Endothelial cell of umbilical vein (primary cell): ENCODE data around the gene SETD6. TPM values are rescaled to one million over a fixed set of nuclear protein-coding genes. Genes with fewer than 3 reads are reported as not detected.
"Not testable (repeated sequence)": the region's sequence is repeated elsewhere in the genome, so short reads cannot be mapped to it uniquely, and the experiment has no call there.

Source experiments
- BruUV-seq: library from RNA; stranded (reverse); fragments of 400-500 nt; replicated peaks from 2 replicates; lab custom pipeline; 2021; lab: Mats Ljungman, UMichigan
- CTCF ChIA-PET: fragments of 300-600, 350-600 bp; sonication (Branson Sonifier 250); formaldehyde crosslinking; loops from one replicate; lab custom pipeline; 2021; ENCODE audit warnings: antibody characterized with exemption, inconsistent platforms; lab: Charles Lee
- POLR2A ChIA-PET: fragments of 300-600, 350-600 bp; sonication (Branson Sonifier 250); formaldehyde crosslinking; loops from one replicate; lab custom pipeline; 2021; ENCODE audit warnings: antibody characterized with exemption, inconsistent platforms; lab: Charles Lee
- DNase-seq: peaks from one replicate; pipeline ENCODE4 v3.0.0-alpha.2; 2011; ENCODE audit warnings: low read depth, low spot score
- FAIRE-seq: peaks from 2 replicates; lab custom pipeline; 2011; peaks lifted over from hg19 to GRCh38; lab: Jason Lieb, UNC
- H2AFZ ChIP-seq: 2 replicates; pipeline ENCODE4 v1.6.0; 2012; ENCODE audit warnings: low read depth, low read length, control low read depth, inconsistent platforms
- H3K27ac ChIP-seq: 2 replicates; pipeline ENCODE4 v1.5.1; 2011; ENCODE audit warnings: low read depth, mild to moderate bottlenecking, control low read depth, low read length, moderate library complexity; ENCODE audit not compliant: insufficient read depth
- H3K27me3 ChIP-seq, 2 experiments: 2 replicates each; pipeline versions ENCODE4 v1.6.0 to v1.6.1; 2011; ENCODE audit warnings: low read length in 2 of 2, mixed read lengths in 1 of 2; ENCODE audit not compliant: control insufficient read depth in 2 of 2, insufficient read depth in 2 of 2
- H3K36me3 ChIP-seq, 2 experiments: 2 replicates in 1 of 2; 3 replicates in 1 of 2; pipeline ENCODE4 v1.5.1; 2011; ENCODE audit warnings: low read length in 2 of 2, mild to moderate bottlenecking in 1 of 2, moderate library complexity in 1 of 2; ENCODE audit not compliant: control insufficient read depth in 2 of 2, insufficient read depth in 2 of 2; ENCODE audit errors: extremely low read depth in 1 of 2
- H3K4me1 ChIP-seq: 3 replicates; pipeline ENCODE4 v1.5.1; 2011; ENCODE audit warnings: mild to moderate bottlenecking, low read length; ENCODE audit not compliant: control insufficient read depth, insufficient read depth; ENCODE audit errors: extremely low read depth
- H3K4me2 ChIP-seq: 2 replicates; pipeline ENCODE4 v1.6.1; 2011; ENCODE audit warnings: low read length, control low read depth, mixed read lengths; ENCODE audit not compliant: insufficient read depth
- H3K4me3 ChIP-seq, 3 experiments: fragments of 200-600 bp in 1 of 3; sonication (generic), shearing (Covaris generic) in 1 of 3; replicated peaks in 1 of 3; 2 replicates each; pipeline ENCODE4 v1.5.1; 2011 to 2016; ENCODE audit warnings: control low read depth in 3 of 3, low read length in 3 of 3, mild to moderate bottlenecking in 2 of 3, inconsistent platforms in 1 of 3, low read depth in 1 of 3, moderate library complexity in 1 of 3; ENCODE audit not compliant: insufficient read depth in 1 of 3
- H3K79me2 ChIP-seq: 2 replicates; pipeline ENCODE4 v1.6.0; 2012; ENCODE audit warnings: low read length, inconsistent platforms; ENCODE audit not compliant: control insufficient read depth, insufficient read depth
- H3K9ac ChIP-seq: replicated peaks from 2 replicates; pipeline ENCODE3; 2011; ENCODE audit warnings: low read length, control low read depth; ENCODE audit not compliant: insufficient read depth; ENCODE audit errors: extremely low read depth
- H3K9me1 ChIP-seq: replicated peaks from 3 replicates; pipeline ENCODE4 v1.6.0; 2011; ENCODE audit warnings: mild to moderate bottlenecking, low read length; ENCODE audit not compliant: control insufficient read depth, insufficient read depth; ENCODE audit errors: extremely low read depth
- H3K9me3 ChIP-seq: replicated peaks from 2 replicates; pipeline ENCODE4 v1.5.1; 2012; ENCODE audit warnings: low read length, inconsistent platforms; ENCODE audit not compliant: control insufficient read depth, insufficient read depth
- H4K20me1 ChIP-seq: replicated peaks from 2 replicates; pipeline ENCODE3; 2011; ENCODE audit warnings: mild to moderate bottlenecking, low read length; ENCODE audit not compliant: control insufficient read depth, insufficient read depth; ENCODE audit errors: extremely low read depth
- EZH2 ChIP-seq: IDR thresholded peaks from 2 replicates; pipeline ENCODE4 v1.6.1; 2012; ENCODE audit warnings: borderline replicate concordance, low read depth, mild to moderate bottlenecking, moderate library complexity, low read length, inconsistent platforms; ENCODE audit not compliant: severe bottlenecking
- FOS ChIP-seq: IDR thresholded peaks from 2 replicates; pipeline ENCODE4 v1.6.1; 2011; ENCODE audit warnings: mild to moderate bottlenecking, low read length, moderate library complexity, borderline replicate concordance; ENCODE audit not compliant: insufficient read depth
- GATA2 ChIP-seq: IDR thresholded peaks from 2 replicates; pipeline ENCODE4 v1.7.0; 2011; ENCODE audit warnings: low read depth, mild to moderate bottlenecking, moderate library complexity, mixed read lengths, low read length; ENCODE audit not compliant: insufficient read length, insufficient read depth
- JUN ChIP-seq: IDR thresholded peaks from 2 replicates; pipeline ENCODE4 v1.6.1; 2011; ENCODE audit warnings: borderline replicate concordance, low read depth; ENCODE audit not compliant: insufficient read length, insufficient read depth
- MYC ChIP-seq: IDR thresholded peaks from one replicate; pipeline ENCODE4 v1.6.1; 2011; ENCODE audit warnings: mild to moderate bottlenecking, low read depth, low read length
- POLR2A ChIP-seq: IDR thresholded peaks from 2 replicates; pipeline ENCODE4 v1.6.1; 2012; ENCODE audit warnings: low read depth, mild to moderate bottlenecking, control low read depth, low read length
- POLR2AphosphoS5 ChIP-seq: IDR thresholded peaks from 2 replicates; pipeline ENCODE4 v1.6.1; 2012; ENCODE audit warnings: low read depth, mild to moderate bottlenecking, control low read depth, low read length, moderate library complexity; ENCODE audit not compliant: insufficient read depth
- dilution Hi-C: fragments of 300-500 bp; cut with MboI; formaldehyde crosslinking; loops from one replicate; pipeline ENCODE4 v1.15.0; 2019; ENCODE audit warnings: low sequenced_read_pairs; ENCODE audit not compliant: extremely low pct_ligation_motif_present
- intact Hi-C: fragments of 100-400 bp; cut with micrococcal nuclease; formaldehyde crosslinking; loops from one replicate; pipeline ENCODE4 v1.10.0; 2022
- polyA plus RNA-seq, 4 experiments: library from polyadenylated mRNA; depleted of rRNA in 3 of 4; stranded (reverse) in 3 of 4; unstranded in 1 of 4; fragments of >200 nt; gene quantifications; 2 replicates each; pipeline versions ENCODE4 v1.2.1 to v1.2.3, GENCODE V29; 2011 to 2012; ENCODE audit warnings: missing spikeins in 1 of 4
- total RNA-seq: library from RNA; stranded (reverse); gene quantifications from 2 replicates; pipeline ENCODE4 v1.2.3, GENCODE V29; 2021
- TF ChIP-seq, protein P1 (sequence below), 2 donors: IDR thresholded peaks; 1 replicate in 1 of 2; 2 replicates in 1 of 2; pipeline ENCODE4 v1.5.1; 2011; ENCODE audit warnings: low read length in 2 of 2, mild to moderate bottlenecking in 2 of 2, moderate library complexity in 2 of 2, control low read depth in 1 of 2, inconsistent platforms in 1 of 2, low read depth in 1 of 2; ENCODE audit not compliant: insufficient read depth in 1 of 2; ENCODE audit errors: extremely low read depth in 1 of 2
- TF ChIP-seq, protein P2 (sequence below): IDR thresholded peaks from 2 replicates; pipeline ENCODE4 v1.6.1; 2011; ENCODE audit not compliant: insufficient read depth, insufficient read length

Gene SETD6
- total and polyA plus RNA-seq, 2 donors (not counting 3 experiments of a cell fraction or from before 2014, with no cell fraction given), result 10.2 to 16.4 TPM

DNA sequence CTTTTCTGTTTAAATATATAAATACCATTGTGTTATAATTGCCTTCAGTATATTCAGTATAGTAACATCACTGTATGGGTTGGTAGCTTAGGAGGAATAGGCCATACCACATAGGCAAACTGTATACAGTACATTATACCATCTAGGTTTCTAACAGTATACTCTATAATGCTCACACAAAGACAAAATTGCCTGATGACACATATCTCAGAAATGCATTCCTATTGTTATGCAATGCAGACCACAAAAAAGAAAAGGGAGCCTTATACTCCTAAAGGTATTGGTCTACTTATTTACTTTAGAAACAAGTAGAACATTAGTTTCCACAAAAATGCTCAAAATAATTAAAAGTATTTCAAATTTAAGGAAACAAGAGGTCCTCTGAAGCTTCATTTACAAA lies 47.9 kb downstream of the SETD6 start:
- intact Hi-C loops, result no loop called here
- Histone ChIP-seq H3K27ac (no peak overlapping the region), H3K27me3 (no peaks in the 10 kb centered on the region), H3K9me3 (no peaks in the 10 kb centered on the region), H3K79me2 (peaks cover 38% of the 10 kb centered on the region), H3K4me3 (no peak overlapping the region), H3K9me1 (no peaks in the 10 kb centered on the region), H3K36me3 (peaks cover 15 to 30% of the 10 kb centered on the region in 2 experiments), H3K9ac (no peak overlapping the region), H3K4me1 (peaks cover 8% of the 10 kb centered on the region), H4K20me1 (peaks cover 2% of the 10 kb centered on the region), H2AFZ (no peak overlapping the region), H3K4me2 (peak overlapping the region; percentile 11)
- no TSS peak for BruUV-seq
- peak; percentile 19 for DNase-seq
- POLR2A ChIA-PET, result no interaction called here
- TF ChIP-seq MYC, result no peak
- peak; percentile 35 for TF ChIP-seq JUN
- TF ChIP-seq EZH2, result no peak
- TF ChIP-seq FOS, result peak; percentile 37
- no peak for TF ChIP-seq POLR2AphosphoS5
- dilution Hi-C loops, result no loop called here
- CTCF ChIA-PET, result interaction anchor here (1.7 kb wide), 1 partner anchor 193 kb away, joined by 6 read pairs; no protein-coding TSS in a partner anchor
- peak; percentile 50 for FAIRE-seq

DNA sequence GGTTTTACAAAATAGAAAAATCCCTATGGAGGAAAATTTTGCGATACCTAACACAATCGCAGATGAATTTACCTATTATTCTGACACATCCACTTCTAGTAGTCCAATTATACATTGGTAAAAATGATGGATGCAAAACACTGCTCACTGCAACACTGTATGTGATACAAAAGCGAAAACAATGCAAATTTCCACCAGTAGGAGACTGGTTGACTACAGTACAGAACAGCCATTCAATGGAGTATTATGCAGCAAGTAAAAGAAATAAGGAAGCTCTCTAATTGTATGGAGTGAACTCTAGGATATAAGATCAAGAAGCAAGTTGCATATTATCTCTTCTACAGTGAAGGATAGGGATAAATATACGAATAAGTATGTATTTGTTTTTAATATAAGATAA lies 48.5 kb downstream of the SETD6 start:
- no peak for FAIRE-seq
- no peak overlapping the region for H3K9ac ChIP-seq
- DNase-seq, result no peak
- intact Hi-C loops (no loop called here), dilution Hi-C loops (no loop called here)
- H3K27me3 ChIP-seq, result no peaks in the 10 kb centered on the region
- peaks cover 13 to 25% of the 10 kb centered on the region in 2 experiments for H3K36me3 ChIP-seq
- no peak overlapping the region for H3K27ac ChIP-seq
- TF ChIP-seq POLR2A (no peak), FOS (no peak), MYC (no peak), EZH2 (no peak), JUN (no peak), POLR2AphosphoS5 (no peak), GATA2 (no peak)
- TF ChIP-seq, protein P1, sequence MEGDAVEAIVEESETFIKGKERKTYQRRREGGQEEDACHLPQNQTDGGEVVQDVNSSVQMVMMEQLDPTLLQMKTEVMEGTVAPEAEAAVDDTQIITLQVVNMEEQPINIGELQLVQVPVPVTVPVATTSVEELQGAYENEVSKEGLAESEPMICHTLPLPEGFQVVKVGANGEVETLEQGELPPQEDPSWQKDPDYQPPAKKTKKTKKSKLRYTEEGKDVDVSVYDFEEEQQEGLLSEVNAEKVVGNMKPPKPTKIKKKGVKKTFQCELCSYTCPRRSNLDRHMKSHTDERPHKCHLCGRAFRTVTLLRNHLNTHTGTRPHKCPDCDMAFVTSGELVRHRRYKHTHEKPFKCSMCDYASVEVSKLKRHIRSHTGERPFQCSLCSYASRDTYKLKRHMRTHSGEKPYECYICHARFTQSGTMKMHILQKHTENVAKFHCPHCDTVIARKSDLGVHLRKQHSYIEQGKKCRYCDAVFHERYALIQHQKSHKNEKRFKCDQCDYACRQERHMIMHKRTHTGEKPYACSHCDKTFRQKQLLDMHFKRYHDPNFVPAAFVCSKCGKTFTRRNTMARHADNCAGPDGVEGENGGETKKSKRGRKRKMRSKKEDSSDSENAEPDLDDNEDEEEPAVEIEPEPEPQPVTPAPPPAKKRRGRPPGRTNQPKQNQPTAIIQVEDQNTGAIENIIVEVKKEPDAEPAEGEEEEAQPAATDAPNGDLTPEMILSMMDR (IDR thresholded peaks at IDR 0.05; ENCODE audit: extremely low read depth in 1 of 2, insufficient read depth in 1 of 2, low read depth in 1 of 2, low read length in 2 of 2), result no peak
- TF ChIP-seq, protein P2, sequence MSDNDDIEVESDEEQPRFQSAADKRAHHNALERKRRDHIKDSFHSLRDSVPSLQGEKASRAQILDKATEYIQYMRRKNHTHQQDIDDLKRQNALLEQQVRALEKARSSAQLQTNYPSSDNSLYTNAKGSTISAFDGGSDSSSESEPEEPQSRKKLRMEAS, result no peak
- H2AFZ ChIP-seq, result no peak overlapping the region
- no peaks in the 10 kb centered on the region for H3K9me3 ChIP-seq
- H3K4me3 ChIP-seq, result no peak overlapping the region
- H3K9me1 ChIP-seq, result no peaks in the 10 kb centered on the region
- no peaks in the 10 kb centered on the region for H4K20me1 ChIP-seq
- no peak overlapping the region for H3K4me2 ChIP-seq
- POLR2A ChIA-PET, result no interaction called here
- CTCF ChIA-PET, result interaction anchor here (1.7 kb wide), 1 partner anchor 192 kb away, joined by 6 read pairs; no protein-coding TSS in a partner anchor
- peaks cover 8% of the 10 kb centered on the region for H3K4me1 ChIP-seq
- H3K79me2 ChIP-seq, result peaks cover 37% of the 10 kb centered on the region
- no TSS peak for BruUV-seq

DNA sequence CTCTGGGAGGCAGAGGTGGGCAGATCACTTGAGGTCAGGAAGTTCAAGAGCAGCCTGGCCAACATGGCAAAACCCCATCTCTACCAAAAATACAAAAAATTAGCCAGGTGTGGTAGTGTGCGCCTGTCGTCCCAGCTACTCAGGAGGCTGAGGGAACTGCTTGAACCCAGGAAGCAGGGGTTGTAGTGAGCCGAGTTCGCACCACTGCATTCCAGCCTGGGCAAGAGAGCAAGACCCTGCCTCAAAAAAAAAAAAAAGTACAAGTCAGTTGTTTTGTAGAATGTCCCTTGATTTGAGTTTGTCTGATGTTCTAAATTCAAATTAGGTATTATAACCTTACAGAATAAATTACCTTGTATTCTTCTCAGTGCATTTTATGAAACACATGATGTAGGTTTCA lies 50.4 kb downstream of the SETD6 start:
- H3K4me2 ChIP-seq, intact Hi-C loops, H3K27me3 ChIP-seq, H4K20me1 ChIP-seq, H3K27ac ChIP-seq, CTCF ChIA-PET, DNase-seq, H3K9me3 ChIP-seq, FAIRE-seq, H2AFZ ChIP-seq, H3K4me1 ChIP-seq, H3K9me1 ChIP-seq, BruUV-seq, dilution Hi-C loops, H3K4me3 ChIP-seq, H3K9ac ChIP-seq, POLR2A ChIA-PET: not testable (repeated sequence)
- Histone ChIP-seq H3K79me2 (peaks cover 52% of the 10 kb centered on the region), H3K36me3 (peaks cover 12 to 22% of the 10 kb centered on the region in 2 experiments)
